OCI-LY1 (cell line): ENCODE results near the gene TXNRD1.

ENCODE experiments used
- H2AFZ ChIP-seq: fragments of 200-600 bp; sonication (generic), shearing (Covaris generic); 2 replicates; pipeline ENCODE4 v1.6.0; 2014; ENCODE audit warnings: antibody characterized with exemption, mild to moderate bottlenecking, low read length
- H3F3A ChIP-seq: fragments of 200-600 bp; sonication (generic), shearing (Covaris generic); 2 replicates; pipeline ENCODE4 v1.6.0; 2014; ENCODE audit warnings: mild to moderate bottlenecking, antibody characterized with exemption, low read length, moderate library complexity; ENCODE audit not compliant: insufficient read depth
- H3K27ac ChIP-seq: fragments of 200-600 bp; sonication (generic); 2 replicates; pipeline ENCODE4 v1.5.1; 2014; ENCODE audit warnings: low read length, mixed run types, mild to moderate bottlenecking, low read depth; ENCODE audit not compliant: poor library complexity, severe bottlenecking
- H3K27me3 ChIP-seq: fragments of 200-600 bp; sonication (generic); 2 replicates; pipeline ENCODE4 v1.6.0; 2014; ENCODE audit warnings: antibody characterized with exemption, mild to moderate bottlenecking, low read length, moderate library complexity; ENCODE audit not compliant: insufficient read depth
- H3K36me3 ChIP-seq: fragments of 200-600 bp; sonication (generic); 2 replicates; pipeline ENCODE4 v1.6.1; 2014; ENCODE audit warnings: mild to moderate bottlenecking, antibody characterized with exemption, low read length, moderate library complexity, mixed read lengths; ENCODE audit not compliant: insufficient read depth
- H3K4me1 ChIP-seq: fragments of 200-600 bp; sonication (generic); 2 replicates; pipeline ENCODE4 v1.5.1; 2014; ENCODE audit warnings: mild to moderate bottlenecking, low read length, moderate library complexity; ENCODE audit not compliant: insufficient read depth, severe bottlenecking
- H3K4me2 ChIP-seq: fragments of 200-600 bp; sonication (generic), shearing (Covaris generic); 2 replicates; pipeline ENCODE4 v1.6.1; 2014; ENCODE audit warnings: low read length
- H3K4me3 ChIP-seq: fragments of 200-600 bp; sonication (generic); 2 replicates; pipeline ENCODE4 v1.5.1; 2014; ENCODE audit warnings: low read length, low read depth, mild to moderate bottlenecking, mixed read lengths; ENCODE audit not compliant: poor library complexity, severe bottlenecking
- H3K79me2 ChIP-seq: fragments of 200-600 bp; shearing (Covaris generic); 2 replicates; pipeline ENCODE4 v1.6.1; 2016; ENCODE audit warnings: mixed run types, low read length, mixed read lengths; ENCODE audit not compliant: insufficient read depth
- H3K9ac ChIP-seq: fragments of 200-600 bp; sonication (generic), shearing (Covaris generic); 2 replicates; pipeline ENCODE4 v1.6.1; 2014; ENCODE audit warnings: mild to moderate bottlenecking, low read length, mixed read lengths
- H3K9me2 ChIP-seq: fragments of 200-600 bp; sonication (generic), shearing (Covaris generic); 2 replicates; pipeline ENCODE4 v1.6.1; 2014; ENCODE audit warnings: low read depth, mild to moderate bottlenecking, low read length, mixed read lengths
- H3K9me3 ChIP-seq: fragments of 200-600 bp; shearing (Covaris generic); 2 replicates; pipeline ENCODE4 v1.6.1; 2014; ENCODE audit warnings: low read length, mixed read lengths
- H4K20me1 ChIP-seq: fragments of 200-600 bp; sonication (generic), shearing (Covaris generic); 2 replicates; pipeline ENCODE4 v1.6.0; 2016; ENCODE audit warnings: mild to moderate bottlenecking, low read length; ENCODE audit not compliant: insufficient read depth
- EZH2 ChIP-seq: fragments of 200-600 bp; sonication (generic), shearing (Covaris generic); IDR thresholded peaks from 2 replicates; pipeline ENCODE4 v1.8.0; 2017; ENCODE audit warnings: borderline replicate concordance, mixed run types, mild to moderate bottlenecking, antibody characterized with exemption, low read length, moderate library complexity, mixed read lengths
- TF ChIP-seq, protein P1 (sequence below): fragments of 200-600 bp; sonication (generic), shearing (Covaris generic); IDR thresholded peaks from 2 replicates; pipeline ENCODE4 v1.5.1; 2017; ENCODE audit warnings: mild to moderate bottlenecking, antibody characterized with exemption, low read length, moderate library complexity, mixed read lengths

Gene TXNRD1

DNA sequence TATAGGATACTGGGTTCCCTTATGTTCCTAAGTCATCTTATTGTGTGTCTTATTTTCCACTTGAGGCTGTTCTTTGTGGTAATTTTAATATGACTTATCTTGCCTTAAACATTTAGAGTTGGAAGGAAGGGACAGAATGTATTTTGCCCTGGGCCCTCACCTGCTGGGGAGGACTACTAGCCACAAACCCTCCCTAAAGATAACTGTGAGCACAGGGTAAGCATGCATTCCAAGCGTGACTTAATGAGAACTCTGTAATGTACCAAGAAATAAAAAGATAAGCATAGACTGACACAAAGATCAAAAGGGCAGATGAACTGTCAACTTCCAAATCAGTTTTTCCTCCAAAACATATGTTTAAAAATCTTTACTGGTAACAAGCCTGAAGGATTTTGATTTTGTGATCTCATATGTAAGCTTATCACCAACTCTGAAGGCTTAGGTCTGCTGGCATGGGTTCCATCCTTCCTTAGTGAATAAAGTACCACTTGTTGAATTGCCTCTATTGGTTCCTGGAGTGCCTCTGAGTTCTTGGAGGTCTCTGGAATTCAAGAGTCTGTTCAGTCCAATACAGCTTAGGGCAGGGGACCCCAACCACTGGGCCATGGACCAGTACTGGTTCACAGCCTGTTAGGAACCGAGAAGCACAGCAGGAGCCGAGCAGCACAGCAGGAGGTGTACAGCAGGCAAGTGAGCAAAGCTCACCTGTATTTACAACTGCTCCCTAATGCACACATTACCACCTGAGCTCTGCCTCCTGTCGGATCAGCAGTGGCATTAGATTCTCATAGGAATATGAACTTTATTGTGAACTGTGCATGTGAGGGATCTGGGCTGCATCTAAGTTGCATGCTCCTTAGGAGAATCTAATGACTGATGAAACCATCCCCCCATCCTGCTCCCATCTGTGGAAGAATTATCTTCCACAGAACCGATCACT lies 47.8 kb upstream of the TXNRD1 start:
- Histone ChIP-seq H4K20me1 (no peaks in the 10 kb centered on the region), H3K9me3 (no peaks in the 10 kb centered on the region), H3K27me3 (no peaks in the 10 kb centered on the region), H2AFZ (no peak overlapping the region), H3K4me1 (no peaks in the 10 kb centered on the region), H3F3A (no peaks in the 10 kb centered on the region), H3K9ac (no peak overlapping the region), H3K36me3 (no peaks in the 10 kb centered on the region), H3K27ac (no peak overlapping the region), H3K79me2 (no peaks in the 10 kb centered on the region), H3K4me3 (no peak overlapping the region), H3K9me2 (no peaks in the 10 kb centered on the region), H3K4me2 (no peak overlapping the region)
- no peak for TF ChIP-seq EZH2
- TF ChIP-seq, protein P1, sequence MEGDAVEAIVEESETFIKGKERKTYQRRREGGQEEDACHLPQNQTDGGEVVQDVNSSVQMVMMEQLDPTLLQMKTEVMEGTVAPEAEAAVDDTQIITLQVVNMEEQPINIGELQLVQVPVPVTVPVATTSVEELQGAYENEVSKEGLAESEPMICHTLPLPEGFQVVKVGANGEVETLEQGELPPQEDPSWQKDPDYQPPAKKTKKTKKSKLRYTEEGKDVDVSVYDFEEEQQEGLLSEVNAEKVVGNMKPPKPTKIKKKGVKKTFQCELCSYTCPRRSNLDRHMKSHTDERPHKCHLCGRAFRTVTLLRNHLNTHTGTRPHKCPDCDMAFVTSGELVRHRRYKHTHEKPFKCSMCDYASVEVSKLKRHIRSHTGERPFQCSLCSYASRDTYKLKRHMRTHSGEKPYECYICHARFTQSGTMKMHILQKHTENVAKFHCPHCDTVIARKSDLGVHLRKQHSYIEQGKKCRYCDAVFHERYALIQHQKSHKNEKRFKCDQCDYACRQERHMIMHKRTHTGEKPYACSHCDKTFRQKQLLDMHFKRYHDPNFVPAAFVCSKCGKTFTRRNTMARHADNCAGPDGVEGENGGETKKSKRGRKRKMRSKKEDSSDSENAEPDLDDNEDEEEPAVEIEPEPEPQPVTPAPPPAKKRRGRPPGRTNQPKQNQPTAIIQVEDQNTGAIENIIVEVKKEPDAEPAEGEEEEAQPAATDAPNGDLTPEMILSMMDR = no peak

DNA sequence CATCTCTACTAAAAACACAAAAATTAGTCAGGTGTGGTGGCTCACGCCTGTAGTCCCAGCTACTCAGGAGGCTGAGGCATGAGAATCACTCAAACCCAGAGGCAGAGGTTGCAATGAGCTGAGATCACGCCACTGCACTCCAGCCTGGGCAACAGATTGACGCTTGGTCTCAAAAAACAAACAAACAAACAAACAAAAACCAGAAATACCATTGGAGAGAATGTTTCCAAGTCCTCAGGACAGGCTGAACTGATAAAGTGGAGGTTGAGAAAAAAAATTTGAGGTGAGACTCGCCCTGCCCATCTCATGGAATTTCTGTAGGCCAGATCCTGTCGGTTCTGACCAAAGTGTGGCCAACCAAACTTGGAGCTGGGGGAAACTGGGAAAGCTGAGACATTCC lies 47.0 kb upstream of the TXNRD1 start:
- H3K36me3 ChIP-seq = no peaks in the 10 kb centered on the region
- H3K27ac ChIP-seq = no peak overlapping the region
- H3K4me2 ChIP-seq = no peak overlapping the region
- H3K27me3 ChIP-seq = no peaks in the 10 kb centered on the region
- no peak overlapping the region for H3K9ac ChIP-seq
- H4K20me1 ChIP-seq = no peaks in the 10 kb centered on the region
- H3F3A ChIP-seq = no peaks in the 10 kb centered on the region
- no peak overlapping the region for H3K4me3 ChIP-seq
- no peak overlapping the region for H2AFZ ChIP-seq
- no peaks in the 10 kb centered on the region for H3K79me2 ChIP-seq
- no peaks in the 10 kb centered on the region for H3K9me3 ChIP-seq
- H3K9me2 ChIP-seq = no peaks in the 10 kb centered on the region
- no peaks in the 10 kb centered on the region for H3K4me1 ChIP-seq
- TF ChIP-seq, protein P1 = no peak
- TF ChIP-seq EZH2 = no peak

DNA sequence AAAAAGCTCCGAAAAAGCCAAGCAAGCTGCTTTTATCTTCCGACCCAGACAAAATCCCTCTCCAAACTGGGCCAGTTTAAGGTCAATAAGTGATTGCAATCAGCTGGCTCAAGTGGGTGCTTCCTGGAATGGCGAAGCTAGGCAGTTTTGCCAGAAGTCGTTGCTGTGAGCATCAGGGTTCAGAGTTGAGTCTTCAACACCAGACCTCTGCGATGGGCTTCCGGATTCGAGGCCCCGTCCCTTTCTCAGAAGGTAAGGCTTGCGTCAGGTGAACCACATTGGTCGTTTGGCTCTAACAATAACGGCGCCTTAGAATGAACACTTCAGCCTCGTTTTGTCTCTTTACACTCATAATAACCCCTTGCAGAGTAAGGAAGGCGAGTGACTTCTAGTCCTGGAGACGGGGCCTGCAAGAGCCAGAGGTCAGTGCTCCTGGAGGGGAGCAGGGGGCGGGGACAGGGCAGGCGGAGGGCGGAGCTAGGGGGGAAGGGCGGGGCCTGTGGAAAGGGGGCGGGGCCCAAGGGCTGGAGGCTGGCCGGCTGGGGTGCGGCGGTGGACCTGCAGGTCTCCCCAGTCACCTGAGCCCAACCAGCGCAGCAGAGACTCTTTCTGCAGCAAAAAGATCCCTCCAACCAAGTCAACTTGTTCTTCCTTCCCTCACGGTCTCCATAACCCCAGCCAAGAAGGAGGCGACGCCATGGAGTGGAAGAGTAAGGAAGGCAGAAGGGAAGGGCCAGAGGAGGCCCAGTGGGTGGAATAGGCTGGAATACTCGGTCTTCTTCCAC lies 43.6 kb upstream of the TXNRD1 start:
- Histone ChIP-seq H3K27me3 (no peaks in the 10 kb centered on the region), H3K4me1 (no peaks in the 10 kb centered on the region), H3K79me2 (no peaks in the 10 kb centered on the region), H3K9me3 (no peaks in the 10 kb centered on the region), H2AFZ (no peak overlapping the region), H3K27ac (no peak overlapping the region), H4K20me1 (no peaks in the 10 kb centered on the region), H3K9ac (no peak overlapping the region), H3K36me3 (no peaks in the 10 kb centered on the region), H3K4me3 (no peak overlapping the region), H3K9me2 (no peaks in the 10 kb centered on the region), H3F3A (no peaks in the 10 kb centered on the region), H3K4me2 (no peak overlapping the region)
- no peak for TF ChIP-seq EZH2
- TF ChIP-seq, protein P1 = no peak
